HepG2 (cell line): ENCODE results near the gene PATE1. TPM values are rescaled to one million over a fixed set of nuclear protein-coding genes. Genes with fewer than 3 reads are reported as not detected.
A peak's percentile ranks its signal among the peaks of the same experiment; 100 is the strongest.

Experiments used
- ATAC-seq: fragments of 200-7000 bp; cut with Tn5 transposase; 3 replicates; pipeline ENCODE4 v1.9.1; 2020; ENCODE audit warnings: mild to moderate bottlenecking, moderate library complexity
- BruUV-seq: library from RNA; stranded (reverse); fragments of 400-500 nt; replicated peaks from 2 replicates; lab custom pipeline; 2021; lab: Mats Ljungman, UMichigan
- CTCF ChIA-PET: fragments of 300-600 bp; formaldehyde crosslinking; extraction: SDS; loops from one replicate; lab custom pipeline; 2021; ENCODE audit warnings: low total read pairs, inconsistent platforms, low intra/inter-chr PET ratio; lab: Yijun Ruan, JAX
- POLR2A ChIA-PET: fragments of 350-600 bp; sonication (Branson Sonifier 250); formaldehyde crosslinking; loops from one replicate; lab custom pipeline; 2020; ENCODE audit warnings: antibody characterized with exemption, inconsistent platforms; lab: Yijun Ruan, JAX
- DNase-seq: peaks from one replicate; pipeline ENCODE4 v3.0.0-alpha.2; 2015; ENCODE audit warnings: low spot score
- FAIRE-seq: peaks from 3 replicates; lab custom pipeline; 2011; peaks lifted over from hg19 to GRCh38; lab: Jason Lieb, UNC
- H2AFZ ChIP-seq: one replicate; pipeline ENCODE4 v1.6.1; 2011; ENCODE audit warnings: low read length, inconsistent platforms
- H3K27ac ChIP-seq: fragments of 300-600 bp; 3 replicates; pipeline ENCODE4 v1.8.0; 2011; ENCODE audit warnings: mixed run types, mild to moderate bottlenecking, mixed read lengths, low read length, inconsistent platforms; ENCODE audit not compliant: insufficient read depth; ENCODE audit errors: extremely low read length
- H3K27me3 ChIP-seq, 2 experiments: fragments of 200-600 bp in 1 of 2; 2 replicates in 1 of 2; 3 replicates in 1 of 2; pipeline versions ENCODE4 v1.6.0 to v1.8.0; 2011; ENCODE audit warnings: low read length in 2 of 2, mild to moderate bottlenecking in 2 of 2, moderate library complexity in 2 of 2, inconsistent platforms in 1 of 2; ENCODE audit not compliant: insufficient read depth in 2 of 2, control insufficient read depth in 1 of 2
- H3K36me3 ChIP-seq, 2 experiments: fragments of 200-600 bp in 1 of 2; replicated peaks in 1 of 2; 2 replicates in 1 of 2; 3 replicates in 1 of 2; pipeline versions ENCODE4 v1.5.1 to v1.8.0; 2011; ENCODE audit warnings: low read length in 2 of 2, inconsistent platforms in 1 of 2; ENCODE audit not compliant: insufficient read depth in 2 of 2, control insufficient read depth in 1 of 2
- H3K4me1 ChIP-seq: 2 replicates; pipeline ENCODE4 v1.5.1; 2012; ENCODE audit warnings: low read length, inconsistent platforms; ENCODE audit not compliant: insufficient read depth
- H3K4me2 ChIP-seq: 2 replicates; pipeline ENCODE4 v1.6.0; 2011; ENCODE audit warnings: low read depth, low read length, inconsistent platforms
- H3K4me3 ChIP-seq, 3 experiments: fragments of 200-600 bp in 1 of 3; sonication (generic), shearing (Covaris generic) in 1 of 3; replicated peaks in 1 of 3; 2 replicates each; pipeline ENCODE4 v1.5.1; 2011 to 2016; ENCODE audit warnings: low read length in 3 of 3, inconsistent platforms in 2 of 3, low read depth in 2 of 3, mild to moderate bottlenecking in 2 of 3, control low read depth in 1 of 3, mixed read lengths in 1 of 3; ENCODE audit not compliant: insufficient read depth in 1 of 3
- H3K79me2 ChIP-seq: one replicate; pipeline ENCODE4 v1.6.1; 2011; ENCODE audit warnings: low read length, inconsistent platforms; ENCODE audit not compliant: insufficient read depth
- H3K9ac ChIP-seq: 2 replicates; pipeline ENCODE4 v1.6.0; 2011; ENCODE audit warnings: mild to moderate bottlenecking, low read depth, low read length, inconsistent platforms; ENCODE audit not compliant: insufficient read depth
- H3K9me3 ChIP-seq: 2 replicates; pipeline ENCODE4 v1.5.1; 2012; ENCODE audit warnings: mild to moderate bottlenecking, low read length
- H4K20me1 ChIP-seq: 2 replicates; pipeline ENCODE4 v1.6.0; 2011; ENCODE audit warnings: inconsistent platforms, mild to moderate bottlenecking, low read length, moderate library complexity; ENCODE audit not compliant: insufficient read depth
- ATF7 ChIP-seq, 2 experiments: fragments of 450-650 bp in 1 of 2; sonication (generic) in 1 of 2; formaldehyde crosslinking in 1 of 2; IDR thresholded peaks; 2 replicates each; pipeline versions ENCODE4 v1.4.0 to v1.6.1; 2016 to 2020; ENCODE audit warnings: antibody characterized with exemption in 1 of 2, mild to moderate bottlenecking in 1 of 2, missing genetic modification reagents in 1 of 2
- CREB1 ChIP-seq, 2 experiments: fragments of 450-650 bp in 1 of 2; IDR thresholded peaks; 2 replicates each; pipeline ENCODE4 v1.6.1; 2016 to 2017; ENCODE audit warnings: control low read depth in 1 of 2, mild to moderate bottlenecking in 1 of 2, missing compliant biosample characterization in 1 of 2, missing genetic modification characterization in 1 of 2
- DR1 ChIP-seq: sonication (generic); formaldehyde crosslinking; IDR thresholded peaks from 2 replicates; pipeline ENCODE4 v1.8.0; 2021; ENCODE audit warnings: mild to moderate bottlenecking, missing genetic modification reagents, inconsistent platforms
- FOXJ3 ChIP-seq: sonication (generic); formaldehyde crosslinking; IDR thresholded peaks from 2 replicates; pipeline ENCODE4 v1.4.0; 2020; ENCODE audit warnings: missing genetic modification reagents, mild to moderate bottlenecking, borderline replicate concordance
- HNF4G ChIP-seq, 2 experiments: sonication (generic) in 1 of 2; formaldehyde crosslinking in 1 of 2; IDR thresholded peaks; 2 replicates each; pipeline versions ENCODE4 v1.4.0 to v1.6.1; 2011 to 2020; ENCODE audit warnings: borderline replicate concordance in 2 of 2, low read depth in 2 of 2, mild to moderate bottlenecking in 2 of 2, low read length in 1 of 2, missing genetic modification reagents in 1 of 2, moderate library complexity in 1 of 2
- IKZF1 ChIP-seq: fragments of 450-650 bp; IDR thresholded peaks from 2 replicates; pipeline ENCODE4 v1.7.1; 2016
- IRX3 ChIP-seq: sonication (generic); formaldehyde crosslinking; IDR thresholded peaks from 2 replicates; pipeline ENCODE4 v1.8.1; 2023; ENCODE audit warnings: mild to moderate bottlenecking, low read depth, missing genetic modification reagents, borderline replicate concordance
- NFE2L2 ChIP-seq: fragments of 150-350 bp; IDR thresholded peaks from 2 replicates; pipeline ENCODE4 v1.6.1; 2014; ENCODE audit warnings: low read length
- NFKB2 ChIP-seq: sonication (generic); formaldehyde crosslinking; IDR thresholded peaks from 2 replicates; pipeline ENCODE4 v1.4.0; 2020; ENCODE audit warnings: missing genetic modification reagents, borderline replicate concordance
- SNAPC5 ChIP-seq: sonication (generic); formaldehyde crosslinking; IDR thresholded peaks from 2 replicates; pipeline ENCODE4 v1.8.1; 2023; ENCODE audit warnings: mild to moderate bottlenecking, missing genetic modification reagents, borderline replicate concordance
- ZBTB2 ChIP-seq: sonication (generic); formaldehyde crosslinking; IDR thresholded peaks from 2 replicates; pipeline ENCODE4 v1.8.0; 2022; ENCODE audit warnings: low read depth, missing genetic modification reagents
- WGBS: methylation state at CpG from one replicate; pipeline ENCODE4 v1.1.6; 2017; ENCODE audit warnings: low lambda C conversion rate; 5-methylcytosine and 5-hydroxymethylcytosine counted together
- in situ Hi-C: cut with HindIII; loops from 2 replicates; pipeline ENCODE4 v1.10.0; 2017; ENCODE audit warnings: low pct_unique_long_range_greater_than_20kb; ENCODE audit not compliant: extremely low pct_ligation_motif_present
- intact Hi-C: fragments of 100-400 bp; cut with micrococcal nuclease; formaldehyde crosslinking; loops from one replicate; pipeline ENCODE4 v1.10.0; 2022; ENCODE audit not compliant: unreplicated experiment
- polyA plus RNA-seq, 8 experiments: library from polyadenylated mRNA; depleted of rRNA in 3 of 8; stranded (reverse) in 7 of 8; unstranded in 1 of 8; fragments of >200 nt; fragmentation: Illumina TruSeq in 4 of 8; extraction: Trizol in 4 of 8; gene quantifications; 2 replicates each; pipeline versions ENCODE4 v1.2.1 to v1.2.3, GENCODE V29; 2011 to 2016; ENCODE audit warnings: low read depth in 4 of 8, missing spikeins in 1 of 8, mixed read lengths in 1 of 8; ENCODE audit not compliant: insufficient read depth in 1 of 8
- total RNA-seq, 5 experiments: library from RNA; depleted of rRNA; stranded (reverse); fragments of >200 nt; fragmentation: Illumina TruSeq; extraction: Trizol; gene quantifications; 2 replicates each; pipeline ENCODE4 v1.2.3, GENCODE V29; 2016; ENCODE audit warnings: low read depth in 1 of 5

PATE1 gene
- total and polyA plus RNA-seq, 2 of the 13 experiments (the other 11 are each of a cell fraction or from before 2014, with no cell fraction given): not detected

- H3K4me1 ChIP-seq: no peaks in the 10 kb centered on the region
These were observed 10.0 kb downstream of the PATE1 start for GRCh38 chr11:125756050-125756449.

GRCh38 chr11:125762445-125762844 lies 16.4 kb downstream of the PATE1 start:
- H2AFZ ChIP-seq: no peak overlapping the region
- H3K79me2 ChIP-seq: no peaks in the 10 kb centered on the region
- FAIRE-seq: no peak
- H3K36me3 ChIP-seq: no peaks in the 10 kb centered on the region
- intact Hi-C loops (no loop called here), in situ Hi-C loops (no loop called here)
- CTCF ChIA-PET: no interaction called here
- H3K27ac ChIP-seq: no peak overlapping the region
- no peak overlapping the region for H3K9ac ChIP-seq
- H3K4me2 ChIP-seq: no peak overlapping the region
- peaks cover 0 to 14% of the 10 kb centered on the region in 2 experiments; a peak in 2 of 5 replicates for H3K27me3 ChIP-seq
- BruUV-seq: no TSS peak
- H3K4me3 ChIP-seq: no peak overlapping the region
- no peak for DNase-seq
- POLR2A ChIA-PET: no interaction called here
- ATAC-seq: no peak
- no peaks in the 10 kb centered on the region for H3K9me3 ChIP-seq
- 2% methylated on average over 1 of the region's 1 CpG for WGBS
- H4K20me1 ChIP-seq: no peaks in the 10 kb centered on the region
- TF ChIP-seq ATF7 (IDR thresholded peaks at IDR 0.05): peak; percentile 66; the same call in 1 of the 2 replicates
- TF ChIP-seq ATF7 (CRISPR knock-in tag; IDR thresholded peaks at IDR 0.05): no peak
- no peak for TF ChIP-seq FOXJ3 (CRISPR knock-in tag)
- TF ChIP-seq CREB1 (IDR thresholded peaks at IDR 0.05): peak; percentile 63
- no peak for TF ChIP-seq CREB1 (CRISPR knock-in tag; IDR thresholded peaks at IDR 0.05)
- TF ChIP-seq, all 625 proteins: peak for 2
- H3K4me1 ChIP-seq: no peaks in the 10 kb centered on the region

More at GRCh38 chr11:125756050-125756449, 10.0 kb downstream of the PATE1 start:
- Histone ChIP-seq H3K9ac (no peak overlapping the region), H3K79me2 (no peaks in the 10 kb centered on the region), H3K27me3 (peaks cover 0 to 5% of the 10 kb centered on the region in 2 experiments; a peak in 1 of 5 replicates), H4K20me1 (no peaks in the 10 kb centered on the region), H3K27ac (no peak overlapping the region), H3K9me3 (no peaks in the 10 kb centered on the region), H3K4me3 (no peak overlapping the region), H2AFZ (no peak overlapping the region), H3K36me3 (no peaks in the 10 kb centered on the region), H3K4me2 (no peak overlapping the region)
- no peak for ATAC-seq
- no peak for FAIRE-seq
- CTCF ChIA-PET: no interaction called here
- no TSS peak for BruUV-seq
- POLR2A ChIA-PET: no interaction called here
- intact Hi-C loops (no loop called here), in situ Hi-C loops (no loop called here)
- TF ChIP-seq IRX3 (CRISPR knock-in tag): no peak
- TF ChIP-seq ZBTB2 (CRISPR knock-in tag): no peak
- TF ChIP-seq NFKB2 (CRISPR knock-in tag): no peak
- no peak for TF ChIP-seq NFE2L2
- no peak for TF ChIP-seq SNAPC5
- TF ChIP-seq IKZF1: no peak
- TF ChIP-seq HNF4G (IDR thresholded peaks at IDR 0.05; ENCODE audit: borderline replicate concordance, low read depth, low read length): no peak
- no peak for TF ChIP-seq HNF4G (CRISPR knock-in tag; IDR thresholded peaks at IDR 0.05; ENCODE audit: borderline replicate concordance, low read depth)
- no peak for TF ChIP-seq DR1
- DNase-seq: no peak
- 51% methylated on average over 3 of the region's 7 CpGs for WGBS
